ENCODE data around the gene IPMK. TPM values are rescaled to one million over a fixed set of nuclear protein-coding genes. Genes with fewer than 3 reads are reported as not detected.

The IPMK gene
- total and polyA plus RNA-seq, 2 experiments from 2014 or later: 5.5 to 17.8 TPM

DNA sequence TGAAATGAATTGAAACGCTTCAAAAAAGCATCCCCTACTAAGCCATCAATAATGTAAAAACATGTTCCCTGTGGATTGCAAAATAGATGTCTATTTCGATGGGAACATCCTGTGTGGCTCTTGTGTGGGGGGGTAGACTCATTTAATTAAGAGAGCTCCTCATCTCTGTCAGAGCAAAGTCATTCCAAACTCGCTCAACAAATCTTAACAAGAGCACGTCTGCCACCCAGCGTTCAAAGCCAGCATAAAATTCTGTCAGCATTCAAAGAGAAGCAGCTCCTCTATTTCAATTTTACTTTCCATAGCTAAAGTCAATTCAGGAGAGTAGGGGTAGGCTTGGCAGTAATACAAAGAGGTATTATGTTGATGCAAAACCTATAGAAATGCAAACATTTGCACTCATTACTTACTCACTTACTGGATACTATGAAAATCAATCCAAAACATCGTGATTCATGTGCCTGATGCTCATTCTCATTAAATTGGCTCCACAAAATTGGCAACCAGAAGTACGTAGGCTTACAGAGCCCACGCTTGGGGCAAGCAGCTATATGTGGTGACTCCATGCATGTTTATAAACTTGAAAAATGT lies 114.9 kb downstream of the IPMK start:
- ATAC-seq: peak; percentile 78
- no peaks in the 10 kb centered on the region for H4K20me1 ChIP-seq (replicated peaks; ENCODE audit: insufficient read depth)
- H3K4me3 Mint-ChIP-seq: no peak overlapping the region
- no peak overlapping the region for H3K4me3 ChIP-seq
- H3K27me3 ChIP-seq (ENCODE audit: insufficient read depth): no peaks in the 10 kb centered on the region
- H3K36me3 Mint-ChIP-seq (ENCODE audit: low read depth): no peaks in the 10 kb centered on the region
- H3K4me1 Mint-ChIP-seq: peaks cover 13% of the 10 kb centered on the region; the same call in 2 of the 3 replicates
- H3K27ac ChIP-seq (ENCODE audit: low read depth): no peak overlapping the region
- no peaks in the 10 kb centered on the region for H3K36me3 ChIP-seq (ENCODE audit: insufficient read depth)
- TF ChIP-seq STAT1 (IDR thresholded peaks at IDR 0.05; ENCODE audit: unreplicated experiment) (no peak), JUNB (IDR thresholded peaks at IDR 0.05; ENCODE audit: unreplicated experiment) (no peak), POLR2AphosphoS5 (IDR thresholded peaks at IDR 0.05; ENCODE audit: low read depth) (no peak), ETS1 (IDR thresholded peaks at IDR 0.05) (no peak), CTCF (conservative IDR thresholded peaks at IDR 0.05; ENCODE audit: low read depth in 2 of 2) (peak; percentile 76 to 80)
- H3K9me2 ChIP-seq (ENCODE audit: insufficient read depth): no peaks in the 10 kb centered on the region
- H3K4me1 ChIP-seq (ENCODE audit: insufficient read depth): no peaks in the 10 kb centered on the region; the same call in 1 of the 2 replicates
- DNase-seq (ENCODE audit: low spot score): peak; percentile 88
- H3F3A ChIP-seq (replicated peaks; ENCODE audit: low read depth): no peaks in the 10 kb centered on the region
- H2AFZ ChIP-seq: no peak overlapping the region
- no peak overlapping the region for H3K27ac Mint-ChIP-seq
- H3K4me2 ChIP-seq: no peak overlapping the region
- no peaks in the 10 kb centered on the region for H3K79me2 ChIP-seq (replicated peaks; ENCODE audit: insufficient read depth)
- H3K9me3 Mint-ChIP-seq: no peaks in the 10 kb centered on the region
- H3K27me3 Mint-ChIP-seq (ENCODE audit: insufficient read depth, low read depth, poor library complexity): peaks cover 2% of the 10 kb centered on the region

GRCh38 chr10:58150290-58150689 lies 117.4 kb downstream of the IPMK start:
- H3K9me2 ChIP-seq (ENCODE audit: insufficient read depth): peaks cover 8% of the 10 kb centered on the region; the same call in 1 of the 2 replicates
- no peak overlapping the region for H3K27ac ChIP-seq (ENCODE audit: low read depth)
- Mint-ChIP-seq H3K4me1 (peaks cover 13% of the 10 kb centered on the region; the same call in 2 of the 3 replicates), H3K4me3 (no peak overlapping the region), H3K9me3 (no peaks in the 10 kb centered on the region; the same call in 2 of the 3 replicates), H3K27me3 (ENCODE audit: insufficient read depth, low read depth, poor library complexity) (no peaks in the 10 kb centered on the region), H3K27ac (no peak overlapping the region), H3K36me3 (ENCODE audit: low read depth) (no peaks in the 10 kb centered on the region)
- H3F3A ChIP-seq (replicated peaks; ENCODE audit: low read depth): no peaks in the 10 kb centered on the region
- H3K4me2 ChIP-seq: no peak overlapping the region
- ATAC-seq (no peak), DNase-seq (ENCODE audit: low spot score) (no peak)
- no peaks in the 10 kb centered on the region for H3K36me3 ChIP-seq (ENCODE audit: insufficient read depth)
- no peak overlapping the region for H2AFZ ChIP-seq
- no peaks in the 10 kb centered on the region for H4K20me1 ChIP-seq (replicated peaks; ENCODE audit: insufficient read depth)
- no peak overlapping the region for H3K4me3 ChIP-seq
- H3K27me3 ChIP-seq (ENCODE audit: insufficient read depth): no peaks in the 10 kb centered on the region
- H3K4me1 ChIP-seq (ENCODE audit: insufficient read depth): no peaks in the 10 kb centered on the region; the same call in 1 of the 2 replicates
- H3K79me2 ChIP-seq (replicated peaks; ENCODE audit: insufficient read depth): no peaks in the 10 kb centered on the region
- TF ChIP-seq EZH2phosphoT487 (IDR thresholded peaks at IDR 0.05; ENCODE audit: unreplicated experiment): no peak
- TF ChIP-seq, protein P1, sequence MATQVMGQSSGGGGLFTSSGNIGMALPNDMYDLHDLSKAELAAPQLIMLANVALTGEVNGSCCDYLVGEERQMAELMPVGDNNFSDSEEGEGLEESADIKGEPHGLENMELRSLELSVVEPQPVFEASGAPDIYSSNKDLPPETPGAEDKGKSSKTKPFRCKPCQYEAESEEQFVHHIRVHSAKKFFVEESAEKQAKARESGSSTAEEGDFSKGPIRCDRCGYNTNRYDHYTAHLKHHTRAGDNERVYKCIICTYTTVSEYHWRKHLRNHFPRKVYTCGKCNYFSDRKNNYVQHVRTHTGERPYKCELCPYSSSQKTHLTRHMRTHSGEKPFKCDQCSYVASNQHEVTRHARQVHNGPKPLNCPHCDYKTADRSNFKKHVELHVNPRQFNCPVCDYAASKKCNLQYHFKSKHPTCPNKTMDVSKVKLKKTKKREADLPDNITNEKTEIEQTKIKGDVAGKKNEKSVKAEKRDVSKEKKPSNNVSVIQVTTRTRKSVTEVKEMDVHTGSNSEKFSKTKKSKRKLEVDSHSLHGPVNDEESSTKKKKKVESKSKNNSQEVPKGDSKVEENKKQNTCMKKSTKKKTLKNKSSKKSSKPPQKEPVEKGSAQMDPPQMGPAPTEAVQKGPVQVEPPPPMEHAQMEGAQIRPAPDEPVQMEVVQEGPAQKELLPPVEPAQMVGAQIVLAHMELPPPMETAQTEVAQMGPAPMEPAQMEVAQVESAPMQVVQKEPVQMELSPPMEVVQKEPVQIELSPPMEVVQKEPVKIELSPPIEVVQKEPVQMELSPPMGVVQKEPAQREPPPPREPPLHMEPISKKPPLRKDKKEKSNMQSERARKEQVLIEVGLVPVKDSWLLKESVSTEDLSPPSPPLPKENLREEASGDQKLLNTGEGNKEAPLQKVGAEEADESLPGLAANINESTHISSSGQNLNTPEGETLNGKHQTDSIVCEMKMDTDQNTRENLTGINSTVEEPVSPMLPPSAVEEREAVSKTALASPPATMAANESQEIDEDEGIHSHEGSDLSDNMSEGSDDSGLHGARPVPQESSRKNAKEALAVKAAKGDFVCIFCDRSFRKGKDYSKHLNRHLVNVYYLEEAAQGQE (IDR thresholded peaks at IDR 0.05; ENCODE audit: unreplicated experiment): no peak
- TF ChIP-seq ZNF331 (CRISPR knock-in tag; IDR thresholded peaks at IDR 0.05; ENCODE audit: low read depth): no peak
- TF ChIP-seq ZNF462 (CRISPR knock-in tag; IDR thresholded peaks at IDR 0.05): no peak

Measured in GM23338 (cell line).